SU-DHL-6 (cell line): Measurements from ENCODE around the gene PDE4D.

ENCODE experiments used
- EZH2phosphoT487 ChIP-seq: fragments of 200-600 bp; sonication (generic), shearing (Covaris generic); conservative IDR thresholded peaks from 2 replicates; pipeline ENCODE4 v1.6.1; 2018; ENCODE audit warnings: mild to moderate bottlenecking, antibody characterized with exemption, low read length, moderate library complexity, mixed read lengths
- TF ChIP-seq, protein P1 (sequence below): fragments of 200-600 bp; sonication (generic); IDR thresholded peaks from one replicate; pipeline ENCODE4 v1.5.1; 2017; ENCODE audit warnings: antibody characterized with exemption, mild to moderate bottlenecking, low read length, moderate library complexity; ENCODE audit not compliant: insufficient read depth, poor library complexity, severe bottlenecking

DNA sequence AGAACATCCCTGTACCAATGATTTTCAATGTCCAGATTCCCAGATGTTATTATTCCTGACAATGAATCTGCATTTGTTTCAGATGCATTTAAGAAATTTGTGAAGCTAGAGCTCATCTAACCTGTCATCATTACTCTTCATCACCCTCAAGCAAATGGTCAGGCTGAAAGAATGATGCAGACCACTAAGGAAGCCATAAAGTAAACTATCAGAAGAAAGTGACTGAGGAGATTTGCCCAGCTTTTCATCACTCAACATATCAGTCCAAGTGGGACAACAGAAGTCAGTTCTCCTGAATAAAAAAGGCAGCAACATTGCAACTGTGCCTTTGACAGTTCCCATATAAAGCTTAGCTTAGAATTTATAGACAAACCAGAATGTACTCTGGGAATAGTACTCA lies 419.9 kb downstream of the PDE4D start:
- TF ChIP-seq, protein P1, sequence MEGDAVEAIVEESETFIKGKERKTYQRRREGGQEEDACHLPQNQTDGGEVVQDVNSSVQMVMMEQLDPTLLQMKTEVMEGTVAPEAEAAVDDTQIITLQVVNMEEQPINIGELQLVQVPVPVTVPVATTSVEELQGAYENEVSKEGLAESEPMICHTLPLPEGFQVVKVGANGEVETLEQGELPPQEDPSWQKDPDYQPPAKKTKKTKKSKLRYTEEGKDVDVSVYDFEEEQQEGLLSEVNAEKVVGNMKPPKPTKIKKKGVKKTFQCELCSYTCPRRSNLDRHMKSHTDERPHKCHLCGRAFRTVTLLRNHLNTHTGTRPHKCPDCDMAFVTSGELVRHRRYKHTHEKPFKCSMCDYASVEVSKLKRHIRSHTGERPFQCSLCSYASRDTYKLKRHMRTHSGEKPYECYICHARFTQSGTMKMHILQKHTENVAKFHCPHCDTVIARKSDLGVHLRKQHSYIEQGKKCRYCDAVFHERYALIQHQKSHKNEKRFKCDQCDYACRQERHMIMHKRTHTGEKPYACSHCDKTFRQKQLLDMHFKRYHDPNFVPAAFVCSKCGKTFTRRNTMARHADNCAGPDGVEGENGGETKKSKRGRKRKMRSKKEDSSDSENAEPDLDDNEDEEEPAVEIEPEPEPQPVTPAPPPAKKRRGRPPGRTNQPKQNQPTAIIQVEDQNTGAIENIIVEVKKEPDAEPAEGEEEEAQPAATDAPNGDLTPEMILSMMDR: no peak
- no peak for TF ChIP-seq EZH2phosphoT487
